CD4-positive, alpha-beta memory T cell (primary cell): Measurements from ENCODE around the gene SLC1A2. TPM values are rescaled to one million over a fixed set of nuclear protein-coding genes. Genes with fewer than 3 reads are reported as not detected.
A peak's percentile ranks its signal among the peaks of the same experiment; 100 is the strongest.

Experiments
- CTCF ChIA-PET: fragments of 350-600 bp; sonication (Branson Sonifier 250); formaldehyde crosslinking; loops from one replicate; lab custom pipeline; 2021; ENCODE audit warnings: inconsistent platforms; ENCODE audit not compliant: partially characterized antibody; lab: Charles Lee
- POLR2A ChIA-PET: fragments of 350-600 bp; sonication (Branson Sonifier 250); formaldehyde crosslinking; loops from one replicate; lab custom pipeline; 2021; ENCODE audit not compliant: partially characterized antibody; lab: Charles Lee
- DNase-seq, 5 donors: peaks; one replicate each; pipeline versions ENCODE4 v3.0.0 to v3.0.0-alpha.2; 2020 to 2022; ENCODE audit warnings: mixed read lengths in 1 of 5
- H3K27ac ChIP-seq: one replicate; pipeline ENCODE4 v1.7.0; 2013; ENCODE audit warnings: low read depth, low read length
- H3K27me3 ChIP-seq: 2 replicates; pipeline ENCODE4 v1.7.0; 2013; ENCODE audit warnings: mild to moderate bottlenecking, low read length, moderate library complexity; ENCODE audit not compliant: insufficient read depth
- H3K36me3 ChIP-seq: 2 replicates; pipeline ENCODE4 v1.7.0; 2013; ENCODE audit warnings: mild to moderate bottlenecking, low read length, moderate library complexity; ENCODE audit not compliant: insufficient read depth
- H3K4me1 ChIP-seq: 2 replicates; pipeline ENCODE4 v1.7.0; 2013; ENCODE audit warnings: mild to moderate bottlenecking, low read length, moderate library complexity; ENCODE audit not compliant: insufficient read depth
- H3K4me3 ChIP-seq, 2 donors: one replicate each; pipeline ENCODE4 v1.7.0; 2013; ENCODE audit warnings: low read length in 2 of 2, mild to moderate bottlenecking in 1 of 2
- H3K9me3 ChIP-seq, 2 donors: one replicate each; pipeline ENCODE4 v1.7.0; 2013; ENCODE audit warnings: low read length in 2 of 2, control low read depth in 1 of 2; ENCODE audit not compliant: control insufficient read depth in 1 of 2
- H3K27ac Mint-ChIP-seq, 7 donors: one replicate each; pipeline ENCODE4 v1.8.0; 2020 to 2021; ENCODE audit warnings: mixed read lengths in 7 of 7, mild to moderate bottlenecking in 6 of 7, inconsistent platforms in 3 of 7, moderate library complexity in 3 of 7
- H3K27me3 Mint-ChIP-seq, 2 donors: one replicate each; pipeline ENCODE4 v1.8.0; 2020 to 2021; ENCODE audit warnings: mixed read lengths in 2 of 2
- H3K36me3 Mint-ChIP-seq, 2 donors: one replicate each; pipeline ENCODE4 v1.8.0; 2020 to 2021; ENCODE audit warnings: mixed read lengths in 2 of 2, inconsistent platforms in 1 of 2, mild to moderate bottlenecking in 1 of 2
- H3K4me1 Mint-ChIP-seq, 4 donors: one replicate each; pipeline ENCODE4 v1.8.0; 2020 to 2021; ENCODE audit warnings: mixed read lengths in 4 of 4, mild to moderate bottlenecking in 1 of 4
- H3K4me3 Mint-ChIP-seq, 8 donors: one replicate each; pipeline ENCODE4 v1.8.0; 2020 to 2021; ENCODE audit warnings: mixed read lengths in 8 of 8, mild to moderate bottlenecking in 7 of 8, moderate library complexity in 6 of 8, inconsistent platforms in 3 of 8
- H3K9me3 Mint-ChIP-seq, 8 donors: one replicate each; pipeline ENCODE4 v1.8.0; 2020 to 2021; ENCODE audit warnings: mixed read lengths in 8 of 8, mild to moderate bottlenecking in 5 of 8, inconsistent platforms in 3 of 8, moderate library complexity in 1 of 8
- intact Hi-C: fragments of 100-400 bp; cut with micrococcal nuclease; formaldehyde crosslinking; loops from one replicate; pipeline ENCODE4 v1.15.1; 2023
- polyA plus RNA-seq, 2 donors: library from polyadenylated mRNA; unstranded; fragments of 300-500 nt; fragmentation: Illumina TruSeq; gene quantifications; one replicate each; pipeline ENCODE4 v1.2.3, GENCODE V29; 2021
- total RNA-seq, 2 experiments: library from RNA; stranded (reverse); gene quantifications; one replicate each; pipeline ENCODE4 v1.2.3, GENCODE V29; 2021

SLC1A2 gene
- total and polyA plus RNA-seq, 4 experiments from 2014 or later = 0.08 to 0.25 (median 0.11) TPM

- Mint-ChIP-seq H3K27ac (no peak overlapping the region), H3K9me3 (no peaks in the 10 kb centered on the region), H3K4me1 (peaks cover 6 to 12% (median 9%) of the 10 kb centered on the region in 4 donors), H3K36me3 (no peaks in the 10 kb centered on the region), H3K4me3 (no peak overlapping the region), H3K27me3 (peaks cover 55 to 66% of the 10 kb centered on the region in 2 donors)
- peaks cover 11% of the 10 kb centered on the region for H3K27me3 ChIP-seq
- POLR2A ChIA-PET = no interaction called here
- CTCF ChIA-PET = interaction anchor here (1.1 kb wide), 1 partner anchor 61 kb away, joined by 3 read pairs; no protein-coding TSS in a partner anchor
- H3K4me3 ChIP-seq = no peak overlapping the region
- H3K27ac ChIP-seq = no peak overlapping the region
- no peak for DNase-seq
- no peaks in the 10 kb centered on the region for H3K36me3 ChIP-seq
- no peaks in the 10 kb centered on the region for H3K9me3 ChIP-seq
- H3K4me1 ChIP-seq = no peaks in the 10 kb centered on the region
- intact Hi-C loops = no loop called here
Measured at GRCh38 chr11:35424157-35424940, 5.0 kb upstream of the SLC1A2 start.

- Mint-ChIP-seq H3K4me1 (peaks cover 7 to 19% (median 13%) of the 10 kb centered on the region in 4 donors), H3K27ac (no peak overlapping the region), H3K4me3 (peak overlapping the region in 7 of 8 donors; percentile 23 to 74 (median 40)), H3K27me3 (peaks cover 58 to 65% of the 10 kb centered on the region in 2 donors), H3K36me3 (no peaks in the 10 kb centered on the region), H3K9me3 (no peaks in the 10 kb centered on the region)
- CTCF ChIA-PET = no interaction called here
- POLR2A ChIA-PET = no interaction called here
- peaks cover 30% of the 10 kb centered on the region for H3K27me3 ChIP-seq
- H3K9me3 ChIP-seq = no peaks in the 10 kb centered on the region
- H3K27ac ChIP-seq = no peak overlapping the region
- intact Hi-C loops = no loop called here
- no peak overlapping the region for H3K4me3 ChIP-seq
- H3K36me3 ChIP-seq = no peaks in the 10 kb centered on the region
- H3K4me1 ChIP-seq = no peaks in the 10 kb centered on the region
- DNase-seq = no peak
Measured at GRCh38 chr11:35420371-35420770, 1.0 kb upstream of the SLC1A2 start.

- H3K27me3 ChIP-seq = peaks cover 35% of the 10 kb centered on the region
- intact Hi-C loops = no loop called here
- POLR2A ChIA-PET = no interaction called here
Measured at GRCh38 chr11:35419830-35420333, 524 bp upstream of the SLC1A2 start.

GRCh38 chr11:35418282-35419183 is 825 bp downstream of the SLC1A2 start:
- H3K4me3 Mint-ChIP-seq = peak overlapping the region in 7 of 8 donors; percentile 11 to 79 (median 68)
- no peak overlapping the region for H3K27ac Mint-ChIP-seq
- Histone ChIP-seq H3K4me3 (no peak overlapping the region), H3K9me3 (no peaks in the 10 kb centered on the region), H3K4me1 (no peaks in the 10 kb centered on the region), H3K27ac (no peak overlapping the region), H3K36me3 (no peaks in the 10 kb centered on the region), H3K27me3 (peaks cover 37% of the 10 kb centered on the region)
- H3K9me3 Mint-ChIP-seq = no peaks in the 10 kb centered on the region
- no peaks in the 10 kb centered on the region for H3K36me3 Mint-ChIP-seq
- peaks cover 7 to 19% (median 13%) of the 10 kb centered on the region in 4 donors for H3K4me1 Mint-ChIP-seq
- DNase-seq = no peak
- ChIA-PET POLR2A (no interaction called here), CTCF (no interaction called here)
- peaks cover 65 to 66% of the 10 kb centered on the region in 2 donors for H3K27me3 Mint-ChIP-seq
- intact Hi-C loops = no loop called here

More at GRCh38 chr11:35419830-35420333, 524 bp upstream of the SLC1A2 start:
- CTCF ChIA-PET = no interaction called here
- Mint-ChIP-seq H3K27ac (no peak overlapping the region), H3K27me3 (peaks cover 61 to 65% of the 10 kb centered on the region in 2 donors), H3K9me3 (no peaks in the 10 kb centered on the region), H3K36me3 (no peaks in the 10 kb centered on the region), H3K4me3 (peak overlapping the region in 5 of 8 donors; percentile 39 to 79 (median 65)), H3K4me1 (peaks cover 7 to 19% (median 13%) of the 10 kb centered on the region in 4 donors)
- no peak for DNase-seq
- Histone ChIP-seq H3K36me3 (no peaks in the 10 kb centered on the region), H3K4me3 (no peak overlapping the region), H3K27ac (no peak overlapping the region), H3K9me3 (no peaks in the 10 kb centered on the region), H3K4me1 (no peaks in the 10 kb centered on the region)

GRCh38 chr11:35415487-35415886 is 3.9 kb downstream of the SLC1A2 start:
- no peak overlapping the region for H3K27ac ChIP-seq
- peaks cover 26% of the 10 kb centered on the region for H3K27me3 ChIP-seq
- ChIA-PET POLR2A (no interaction called here), CTCF (interaction anchor here (1.4 kb wide), 1 partner anchor 10 kb away, joined by 8 read pairs; no protein-coding TSS in a partner anchor)
- H3K36me3 ChIP-seq = no peaks in the 10 kb centered on the region
- Mint-ChIP-seq H3K27ac (no peak overlapping the region), H3K4me1 (peaks cover 5 to 12% (median 8%) of the 10 kb centered on the region in 4 donors), H3K4me3 (no peak overlapping the region), H3K27me3 (peaks cover 45 to 50% of the 10 kb centered on the region in 2 donors), H3K36me3 (no peaks in the 10 kb centered on the region), H3K9me3 (no peaks in the 10 kb centered on the region)
- no peaks in the 10 kb centered on the region for H3K9me3 ChIP-seq
- H3K4me1 ChIP-seq = no peaks in the 10 kb centered on the region
- no peak overlapping the region for H3K4me3 ChIP-seq
- intact Hi-C loops = no loop called here
- DNase-seq = no peak

- no peak for DNase-seq
- Mint-ChIP-seq H3K4me1 (peaks cover 1 to 7% (median 4%) of the 10 kb centered on the region in 4 donors), H3K36me3 (no peaks in the 10 kb centered on the region), H3K4me3 (no peak overlapping the region), H3K27ac (no peak overlapping the region), H3K9me3 (no peaks in the 10 kb centered on the region), H3K27me3 (peaks cover 42 to 45% of the 10 kb centered on the region in 2 donors)
- POLR2A ChIA-PET = no interaction called here
- H3K27me3 ChIP-seq = peaks cover 26% of the 10 kb centered on the region
- CTCF ChIA-PET = interaction anchor here (1.4 kb wide), 1 partner anchor 9 kb away, joined by 8 read pairs; no protein-coding TSS in a partner anchor
- intact Hi-C loops = no loop called here
- H3K27ac ChIP-seq = no peak overlapping the region
- H3K4me1 ChIP-seq = no peaks in the 10 kb centered on the region
- H3K9me3 ChIP-seq = no peaks in the 10 kb centered on the region
- no peaks in the 10 kb centered on the region for H3K36me3 ChIP-seq
- H3K4me3 ChIP-seq = no peak overlapping the region
Measured at GRCh38 chr11:35414776-35415175, 4.6 kb downstream of the SLC1A2 start.
